Activated CD4-positive, alpha-beta T cell treated with anti-CD3 and anti-CD28 coated beads, Interleukin-2, amount 50 U/mL, for 4 hours (primary cell): ENCODE measurements around the gene SLC7A9.
"Not testable (repeated sequence)": the region's sequence is repeated elsewhere in the genome, so short reads cannot be mapped to it uniquely, and the experiment has no call there.

Experiments used
- DNase-seq, 2 experiments: peaks; one replicate each; pipeline ENCODE4 v3.0.0-alpha.2; 2020

SLC7A9 gene

DNA sequence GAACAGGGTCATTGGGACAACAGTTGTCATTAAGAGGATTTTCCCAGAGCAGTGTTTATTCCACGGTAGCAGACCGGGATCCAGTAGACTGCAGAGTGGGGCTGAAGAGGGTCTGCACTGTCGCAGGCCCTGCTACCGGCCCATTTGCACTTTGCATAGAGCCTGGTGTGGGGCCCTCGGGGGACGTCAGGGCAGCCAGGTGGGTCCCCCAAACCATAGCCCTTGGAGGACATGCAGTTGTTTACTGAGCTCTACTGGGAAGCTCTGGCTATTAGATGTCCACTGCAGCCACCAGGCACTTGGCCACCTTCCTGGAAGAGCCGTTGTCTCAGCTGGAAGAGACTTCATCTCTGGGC, 45.8 kb downstream of the SLC7A9 start:
- no peak for DNase-seq

DNA sequence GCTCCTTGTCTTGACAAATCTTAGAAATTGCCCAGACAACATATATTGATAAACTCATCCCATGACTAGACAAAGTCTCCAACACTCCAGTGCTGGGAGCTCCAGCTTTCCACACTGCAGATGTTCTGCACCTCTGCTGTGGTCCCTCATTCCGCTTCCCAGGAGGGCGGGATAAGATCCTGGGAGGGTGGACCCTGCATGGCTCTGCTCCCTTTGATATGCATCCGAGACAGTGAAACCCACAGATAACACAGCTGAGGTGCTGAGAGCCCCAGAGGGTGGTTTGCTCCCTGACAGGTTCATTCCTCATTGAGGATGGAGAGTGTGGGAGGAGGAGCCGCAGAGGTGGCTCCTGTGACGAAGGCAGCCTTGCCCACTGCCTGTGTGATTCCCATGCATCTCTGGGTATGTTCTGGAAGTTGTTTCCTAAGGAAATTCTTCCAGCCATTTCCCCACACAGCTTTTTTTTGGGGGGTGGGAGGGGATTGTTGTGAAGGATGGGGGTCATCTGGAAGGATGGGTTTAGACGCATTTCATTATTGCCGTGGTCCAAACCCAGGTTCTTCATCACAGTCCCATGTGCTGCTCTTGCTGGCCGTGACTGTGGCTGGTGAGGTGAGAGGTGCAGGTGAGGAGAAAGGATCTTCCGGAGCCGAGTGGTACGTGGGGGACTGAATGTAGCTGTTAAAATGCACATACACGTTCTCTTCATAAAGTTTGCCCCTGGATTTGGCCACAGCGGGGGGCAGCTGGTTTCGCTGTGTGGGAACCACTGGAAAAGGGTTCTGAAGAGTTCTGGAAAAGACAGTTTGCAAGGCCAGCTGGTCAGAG, 46.4 kb downstream of the SLC7A9 start:
- DNase-seq = no peak

DNA sequence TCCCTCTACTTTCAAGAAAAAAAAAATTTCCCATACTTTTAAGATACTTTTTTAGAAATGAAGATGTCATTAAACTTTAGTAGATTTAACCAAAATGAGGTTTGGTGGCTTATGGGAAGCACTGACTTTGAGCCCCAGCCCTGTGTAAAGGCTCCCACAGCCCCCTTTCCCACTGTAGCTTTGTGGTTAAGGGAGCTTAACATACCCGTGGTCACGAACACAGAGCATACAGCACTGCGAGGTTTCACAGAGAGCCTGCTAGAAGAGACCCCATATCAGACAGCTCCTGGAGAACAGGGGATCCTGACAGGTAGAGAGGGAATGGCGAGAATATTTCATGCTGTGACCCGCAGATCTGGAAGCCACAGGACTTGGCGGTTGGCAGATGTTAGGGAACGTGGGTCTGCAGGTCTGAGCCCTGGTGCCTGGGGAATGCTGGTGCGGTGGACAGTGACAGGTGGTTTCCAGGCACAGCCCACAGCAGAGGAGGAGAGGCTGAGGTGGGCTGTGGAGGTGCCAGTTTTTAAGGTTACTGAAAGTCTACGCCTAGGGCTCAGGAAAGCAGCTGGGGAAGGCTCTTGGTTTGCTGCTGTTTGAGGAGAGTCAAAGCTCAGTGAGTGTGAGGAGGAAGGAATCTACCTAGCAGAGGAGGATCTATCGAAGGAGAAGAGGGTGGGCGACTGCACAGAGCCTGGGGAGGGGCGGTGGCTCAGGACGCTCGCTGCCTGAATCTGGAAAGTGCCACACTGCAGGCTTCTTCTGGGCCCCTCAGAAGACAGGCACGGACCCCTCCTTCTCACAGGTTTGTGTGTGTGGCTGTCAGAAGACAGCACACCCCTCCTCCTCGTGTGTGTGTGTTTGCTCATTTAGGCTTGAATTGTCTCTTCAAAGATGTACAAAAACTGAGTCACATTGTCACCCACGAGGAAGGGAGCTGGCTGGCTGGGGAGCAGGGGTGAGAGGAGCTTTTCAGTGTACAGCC, 49.9 kb downstream of the SLC7A9 start:
- no peak for DNase-seq

DNA sequence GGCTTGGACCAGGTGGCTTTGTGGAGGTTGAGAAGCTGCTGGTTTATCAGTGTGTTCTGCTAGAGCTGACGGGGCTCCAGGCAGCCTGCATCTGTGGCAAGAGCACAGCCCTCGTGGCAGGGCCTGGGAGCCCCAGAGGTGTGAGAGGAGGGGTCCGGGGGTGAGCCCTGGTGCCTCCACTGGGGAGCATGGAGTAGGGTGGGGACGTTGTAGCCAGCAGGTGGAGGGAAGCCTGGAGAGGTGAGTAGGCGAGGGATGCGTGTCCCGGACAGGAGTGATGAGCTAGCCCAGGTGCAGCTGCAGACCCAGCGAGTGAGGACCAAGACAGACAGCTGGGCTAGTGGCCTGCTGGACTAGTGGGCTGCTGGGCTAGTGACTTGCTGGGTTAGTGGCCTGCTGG, 51.0 kb downstream of the SLC7A9 start:
- DNase-seq = no peak

DNA sequence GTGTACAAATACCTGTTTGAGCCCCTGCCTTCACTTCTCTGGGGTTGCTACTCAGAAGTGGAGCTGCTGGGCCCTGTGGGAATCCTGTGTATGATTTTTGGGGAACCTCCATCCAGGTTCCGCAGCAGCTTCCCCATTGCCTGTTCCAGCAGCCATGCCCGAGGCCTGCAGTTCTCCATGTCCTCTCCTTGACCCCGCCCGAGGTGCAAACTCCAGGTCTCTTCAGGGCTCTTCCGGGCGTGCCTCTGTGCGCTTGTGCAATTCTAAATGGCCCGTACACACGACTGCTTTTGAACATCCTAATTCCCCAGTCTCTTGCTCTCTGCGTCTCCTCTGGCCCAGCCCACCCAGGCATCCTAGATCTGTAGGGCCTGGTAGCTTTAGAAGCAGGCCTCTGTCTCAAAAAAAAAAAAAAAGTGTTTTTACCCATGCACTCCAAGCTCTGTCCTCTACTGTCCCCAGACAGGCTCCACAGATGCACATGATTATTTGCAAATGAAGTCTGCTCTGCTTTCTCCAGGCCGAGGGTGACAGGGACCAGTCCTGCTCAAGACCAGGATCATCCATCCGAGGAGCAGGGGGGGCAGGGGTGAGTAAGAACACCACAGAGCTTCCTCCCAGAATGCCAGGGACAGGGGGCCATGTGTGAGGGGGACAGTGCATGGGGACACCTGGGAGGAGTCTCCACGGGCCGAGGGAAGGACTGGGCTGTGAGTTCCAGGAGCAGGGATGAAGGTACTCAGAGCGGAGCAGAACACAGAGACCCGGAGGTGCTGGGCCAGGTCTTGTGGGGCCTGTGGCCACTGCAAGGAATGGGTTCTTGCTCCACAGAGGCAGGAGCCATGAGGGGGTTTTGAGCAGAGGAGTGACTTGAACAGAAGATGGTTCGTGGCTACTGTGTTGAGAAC, 51.7 kb downstream of the SLC7A9 start:
- DNase-seq = no peak

DNA sequence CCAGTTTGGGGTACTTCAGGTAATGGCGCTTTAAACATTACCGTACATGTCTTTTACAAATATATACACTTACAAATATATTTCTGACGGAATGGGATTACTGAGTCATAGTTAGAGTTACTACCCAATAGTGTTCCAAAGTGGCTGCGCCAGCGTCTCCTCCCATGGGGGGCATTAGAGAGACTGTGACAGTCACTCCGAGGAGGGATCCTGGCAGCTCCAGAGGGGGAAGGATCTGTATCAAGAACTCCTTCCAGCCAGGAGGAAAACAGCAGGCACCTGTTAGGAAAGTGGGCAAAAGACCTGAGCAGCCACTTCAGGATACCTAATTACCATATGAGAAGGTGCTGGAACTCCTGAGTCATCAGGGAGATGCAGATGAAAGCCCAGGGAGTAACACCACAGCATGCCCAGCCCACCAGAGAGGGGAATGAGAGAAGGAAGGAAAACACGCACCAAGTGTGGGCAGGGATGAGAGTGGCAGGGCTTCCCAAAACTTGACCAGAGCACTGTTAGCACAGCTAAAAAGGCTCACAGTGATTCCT, 52.9 kb downstream of the SLC7A9 start:
- DNase-seq = no peak

DNA sequence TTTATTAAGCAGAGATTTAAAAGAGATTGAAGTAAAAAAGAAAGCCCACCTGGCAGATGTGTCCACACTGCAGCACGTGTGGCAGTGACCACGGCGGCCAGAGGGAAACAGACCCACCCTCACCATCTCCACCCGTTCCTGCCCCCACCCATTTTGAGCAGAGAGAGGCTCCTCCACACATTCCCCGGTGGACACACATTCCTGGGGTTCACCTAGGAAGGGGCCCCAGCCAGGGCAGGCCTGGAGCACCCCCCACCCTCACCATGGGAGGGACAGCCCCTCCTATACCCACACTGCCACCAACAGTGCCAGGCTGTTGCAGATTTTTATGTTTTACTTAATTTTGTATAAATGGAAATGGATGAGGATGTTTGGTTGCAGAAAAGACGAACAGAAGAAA, 54.9 kb downstream of the SLC7A9 start:
- DNase-seq = no peak

DNA sequence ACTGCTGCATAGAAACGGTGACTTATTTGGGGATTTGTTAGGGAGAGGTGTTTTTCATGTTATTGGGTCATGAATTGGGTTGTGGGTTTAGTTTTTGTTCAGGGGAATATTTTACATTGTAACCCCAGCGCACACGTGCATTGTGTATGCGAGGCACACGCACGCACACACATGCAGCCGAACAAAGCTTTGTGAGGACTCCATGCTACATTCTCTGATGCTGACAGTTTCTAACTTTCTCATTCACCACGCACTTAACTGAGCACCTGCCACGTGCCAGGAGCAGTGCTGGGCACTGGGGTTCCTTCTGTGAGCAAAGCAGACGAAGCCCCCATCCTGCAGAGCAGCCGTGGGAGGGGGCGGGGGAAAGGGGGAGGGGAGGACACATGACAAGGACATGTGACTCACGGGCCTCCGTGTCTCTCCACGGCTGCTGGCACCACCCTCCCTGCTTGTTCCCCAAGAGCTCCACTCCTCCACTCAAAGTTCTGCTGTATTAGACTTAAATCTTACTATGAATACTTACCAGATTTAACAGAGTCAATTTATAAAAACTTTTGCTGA, 55.6 kb downstream of the SLC7A9 start:
- no peak for DNase-seq

DNA sequence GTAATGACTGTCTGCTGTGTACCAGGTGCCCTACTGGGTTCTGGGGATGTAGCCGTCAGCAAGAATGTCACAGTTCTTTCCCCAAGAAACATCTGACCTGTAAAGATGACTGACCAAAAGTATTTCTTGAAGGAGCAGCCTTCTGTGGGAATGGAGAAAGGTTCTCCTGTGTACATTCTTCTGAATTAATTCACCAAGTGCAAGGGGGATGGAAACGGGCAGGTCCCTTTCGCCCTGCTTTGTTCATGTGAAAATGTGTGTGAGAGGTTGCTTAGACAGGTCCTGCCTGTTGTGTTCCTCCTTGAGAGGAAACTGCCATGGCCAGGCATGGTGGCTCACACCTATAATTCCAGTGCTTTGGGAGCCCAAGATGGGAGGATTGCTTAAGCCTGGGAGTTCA, 57.0 kb downstream of the SLC7A9 start:
- no peak for DNase-seq

DNA sequence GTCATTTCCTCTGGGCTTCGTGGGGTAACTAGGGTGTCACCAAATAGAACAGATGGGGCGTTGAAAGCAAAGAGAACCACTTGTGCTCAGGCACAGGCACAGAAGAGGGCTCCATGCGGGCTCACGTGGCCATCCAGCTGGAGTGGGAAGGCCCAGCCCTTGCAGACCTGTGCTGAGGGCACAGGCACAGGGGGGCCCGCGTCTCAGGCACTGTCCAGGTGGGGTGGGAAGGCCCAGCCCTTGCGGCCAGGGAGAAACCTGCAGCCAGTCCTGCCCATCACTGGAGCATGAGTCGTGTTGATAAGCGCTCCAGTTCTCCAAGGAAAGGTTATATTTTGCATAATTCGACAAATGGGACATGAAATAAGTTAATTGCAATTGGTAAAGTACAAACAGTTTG, 57.5 kb downstream of the SLC7A9 start:
- DNase-seq = no peak

DNA sequence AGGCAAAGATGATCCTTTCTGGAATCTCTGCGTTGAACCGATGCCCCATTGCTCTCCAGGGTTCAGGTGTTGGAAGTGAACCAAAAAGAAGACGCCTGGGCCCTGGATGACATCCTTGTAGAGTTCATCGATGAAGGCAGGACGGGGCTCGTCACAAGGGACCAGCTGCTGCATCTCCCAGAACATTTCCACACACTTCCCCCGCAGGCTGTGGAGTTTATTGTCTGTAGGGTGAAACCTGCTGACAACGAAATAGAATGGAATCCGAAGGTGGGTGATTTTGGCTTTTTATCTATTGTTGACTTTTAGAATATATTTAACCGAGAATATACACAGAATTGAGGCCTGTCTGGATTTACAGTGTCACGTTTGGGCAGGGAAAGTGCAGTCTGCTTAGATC, 58.4 kb downstream of the SLC7A9 start:
- DNase-seq = no peak

DNA sequence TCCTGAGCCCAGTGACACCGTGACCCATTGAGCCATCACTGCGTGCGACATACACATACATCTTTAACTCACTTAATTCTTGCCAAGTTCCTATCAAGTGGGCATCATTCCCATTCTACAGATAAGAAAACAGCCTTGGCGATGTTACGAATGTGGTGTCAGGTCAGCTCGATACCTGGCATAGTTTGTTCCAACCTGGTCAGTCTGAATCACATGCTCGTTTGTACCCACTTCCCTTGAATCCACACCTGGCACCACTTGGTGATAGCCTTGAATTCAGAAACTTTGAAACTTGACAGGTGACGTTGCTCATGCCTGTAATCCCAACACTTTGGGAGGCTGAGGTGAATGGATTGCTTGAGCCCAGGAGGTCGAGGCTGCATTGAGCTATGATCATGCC, 59.1 kb downstream of the SLC7A9 start:
- no peak for DNase-seq

DNA sequence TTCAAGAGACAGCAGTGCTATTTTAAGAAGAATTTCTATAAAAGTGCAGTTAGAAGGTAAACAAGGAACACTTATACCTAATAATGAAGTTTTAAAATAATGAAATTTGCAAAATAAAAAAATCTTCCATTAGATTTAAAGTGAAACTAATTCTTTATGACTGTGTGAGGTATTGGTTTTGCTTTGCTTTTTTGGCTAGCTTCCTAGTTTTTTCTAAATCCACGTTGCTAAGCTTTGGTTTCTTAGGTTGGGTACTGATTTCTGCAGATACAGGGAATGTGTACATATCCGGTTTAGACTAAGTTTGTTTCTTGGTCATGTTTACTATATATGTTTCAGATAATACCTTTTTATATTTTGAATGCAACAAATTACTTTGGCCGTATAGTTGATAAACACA, 59.8 kb downstream of the SLC7A9 start:
- DNase-seq = no peak

DNA sequence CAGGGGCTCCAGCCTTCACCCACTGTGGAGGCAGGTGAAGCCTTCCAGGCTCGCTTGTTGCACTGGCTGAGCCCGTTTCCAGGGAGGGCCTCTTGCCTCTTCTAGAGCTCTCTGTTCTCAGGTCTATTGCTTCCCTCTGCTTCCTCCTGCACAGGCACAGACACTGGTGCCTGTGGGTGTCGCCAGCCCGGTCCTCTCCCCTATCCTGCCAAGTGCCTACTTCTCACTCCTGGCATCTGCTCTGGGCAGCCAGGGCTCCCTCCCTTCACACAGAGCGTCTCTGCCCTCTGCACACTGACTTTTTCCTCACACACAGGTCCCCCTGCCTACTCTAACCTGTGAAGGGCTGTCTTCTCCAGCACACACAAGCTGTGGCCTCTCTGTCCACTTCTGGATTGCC, 60.3 kb downstream of the SLC7A9 start:
- no peak for DNase-seq

DNA sequence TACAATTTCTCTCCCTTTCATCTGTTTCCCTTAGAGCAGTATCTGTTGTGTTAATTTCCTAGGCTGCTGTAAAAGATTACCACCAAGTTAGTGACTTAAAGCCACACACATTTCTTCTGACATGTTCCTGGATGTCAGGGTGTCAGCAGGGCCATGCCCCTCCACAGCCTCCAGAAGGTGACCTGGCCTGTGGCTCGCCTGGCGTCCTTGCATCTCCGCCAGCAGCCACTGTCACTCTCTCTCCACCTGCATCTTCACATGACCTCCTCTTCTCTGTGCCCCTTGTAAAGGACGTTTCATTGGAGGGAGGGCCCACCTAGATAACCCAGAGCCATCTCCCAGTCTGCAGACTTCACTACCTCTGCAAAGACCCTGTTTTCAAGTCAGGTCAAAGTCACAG, 61.3 kb downstream of the SLC7A9 start:
- no peak for DNase-seq

DNA sequence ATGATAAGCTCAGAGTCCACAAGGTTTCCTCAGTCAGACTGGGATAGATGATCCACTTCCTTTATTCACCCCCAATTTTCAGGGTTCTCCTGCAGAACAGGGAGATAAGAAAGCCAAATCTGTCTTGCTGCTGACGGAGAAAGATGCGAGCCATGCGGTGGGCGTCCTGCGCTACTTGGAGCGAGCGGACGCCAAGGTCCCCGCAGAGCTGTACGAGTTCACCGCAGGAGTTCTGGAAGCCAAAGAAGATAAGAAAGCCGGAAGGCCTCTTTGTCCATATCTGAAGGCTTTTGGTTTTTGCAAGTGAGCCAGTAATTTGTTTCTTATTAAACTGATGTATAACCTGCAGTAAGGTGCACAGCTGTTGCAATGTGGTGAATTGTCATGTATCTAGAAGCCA, 66.7 kb downstream of the SLC7A9 start:
- no peak for DNase-seq

DNA sequence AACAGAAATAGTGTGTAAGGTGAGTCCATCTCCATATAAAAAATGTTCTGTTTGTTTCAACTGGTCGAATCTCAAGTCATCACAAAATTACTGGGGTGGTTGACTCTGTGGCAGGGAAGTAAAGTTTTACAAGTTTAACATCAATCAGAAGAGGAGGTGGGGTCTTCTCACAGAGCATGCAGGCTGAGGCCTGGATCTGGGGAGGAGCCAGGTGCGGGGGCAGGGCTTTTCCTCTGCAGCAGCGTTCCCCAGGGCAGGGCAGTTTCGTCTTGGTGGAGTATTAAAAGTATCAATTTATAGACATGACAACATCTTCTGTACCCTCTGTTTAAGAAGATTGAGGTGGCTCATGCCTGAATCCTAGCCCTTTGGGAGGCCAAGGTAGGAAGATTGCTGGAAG, 68.8 kb downstream of the SLC7A9 start:
- no peak for DNase-seq

DNA sequence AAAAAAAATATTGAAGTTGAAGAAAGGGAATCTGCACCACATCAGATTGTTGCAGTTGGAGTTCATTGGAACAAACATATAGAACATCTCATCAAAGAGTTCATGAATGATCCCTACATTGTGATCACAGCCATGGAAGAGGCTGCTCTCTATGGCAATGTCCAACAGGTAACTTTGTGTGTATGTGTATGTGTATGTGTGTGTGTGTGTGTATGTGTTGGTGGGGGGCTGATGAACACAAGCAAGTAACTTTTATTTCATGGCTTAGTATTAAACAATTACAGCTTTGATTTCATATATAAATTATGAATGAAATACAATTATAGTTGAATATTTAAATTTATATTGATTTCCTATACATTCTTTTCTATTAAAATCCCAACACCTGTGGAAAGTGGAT, 69.4 kb downstream of the SLC7A9 start:
- DNase-seq = no peak

DNA sequence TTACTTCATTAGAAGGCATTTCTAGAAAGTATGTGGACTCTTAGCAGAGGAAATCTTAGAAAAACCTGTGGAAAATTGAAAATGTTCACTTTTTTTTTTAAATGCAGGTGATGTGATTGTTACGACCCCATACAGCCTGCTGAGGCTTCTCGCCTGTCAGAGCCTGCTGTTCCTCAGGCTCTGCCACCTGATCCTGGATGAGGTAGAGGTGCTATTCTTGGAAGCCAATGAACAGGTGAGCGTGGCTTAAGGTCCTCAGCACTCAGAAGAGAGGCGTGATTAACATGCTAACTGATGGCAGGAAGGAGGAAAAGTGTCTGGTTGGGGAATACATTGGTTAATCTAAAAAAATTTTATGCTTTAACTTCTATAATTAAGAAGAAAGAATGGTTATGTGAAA, 71.4 kb downstream of the SLC7A9 start:
- no peak for DNase-seq

DNA sequence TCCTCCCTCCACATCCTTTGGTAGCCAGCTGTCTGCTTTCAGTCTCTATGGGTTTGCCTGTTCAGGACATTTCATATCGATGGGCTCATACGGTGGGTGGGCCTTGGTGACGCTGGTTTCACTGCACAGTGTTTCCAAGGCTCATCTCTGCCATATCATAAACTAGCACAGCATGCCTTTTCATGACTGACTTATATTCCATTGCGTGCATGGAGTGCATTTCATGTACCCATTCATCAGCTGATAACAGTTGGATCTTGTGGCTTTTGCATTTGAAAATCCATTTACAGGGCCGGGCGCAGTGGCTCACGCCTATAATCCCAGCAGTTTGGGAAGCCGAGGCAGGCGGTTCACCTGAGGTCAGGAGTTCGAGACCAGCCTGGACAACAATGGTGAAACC, 80.1 kb downstream of the SLC7A9 start:
- DNase-seq = no peak

DNA sequence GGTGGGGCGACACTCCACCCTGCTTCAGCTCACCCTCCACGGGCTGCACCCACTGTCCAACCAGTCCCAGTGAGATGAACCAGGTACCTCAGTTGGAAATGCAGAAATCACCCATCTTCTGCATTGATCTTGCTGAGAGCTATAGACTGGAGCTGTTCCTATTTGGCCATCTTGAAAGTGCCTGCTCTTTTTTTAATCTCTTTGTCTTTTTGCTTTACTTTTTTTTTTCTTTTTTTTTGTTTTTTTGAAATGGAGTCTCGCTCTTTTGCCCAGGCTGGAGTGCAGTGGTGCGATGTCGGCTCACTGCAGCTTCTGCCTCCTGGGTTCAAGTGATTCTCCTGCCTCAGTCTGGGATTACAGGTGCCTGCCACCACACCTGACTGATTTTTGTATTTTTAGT, 81.7 kb downstream of the SLC7A9 start:
- DNase-seq = not testable (repeated sequence)

DNA sequence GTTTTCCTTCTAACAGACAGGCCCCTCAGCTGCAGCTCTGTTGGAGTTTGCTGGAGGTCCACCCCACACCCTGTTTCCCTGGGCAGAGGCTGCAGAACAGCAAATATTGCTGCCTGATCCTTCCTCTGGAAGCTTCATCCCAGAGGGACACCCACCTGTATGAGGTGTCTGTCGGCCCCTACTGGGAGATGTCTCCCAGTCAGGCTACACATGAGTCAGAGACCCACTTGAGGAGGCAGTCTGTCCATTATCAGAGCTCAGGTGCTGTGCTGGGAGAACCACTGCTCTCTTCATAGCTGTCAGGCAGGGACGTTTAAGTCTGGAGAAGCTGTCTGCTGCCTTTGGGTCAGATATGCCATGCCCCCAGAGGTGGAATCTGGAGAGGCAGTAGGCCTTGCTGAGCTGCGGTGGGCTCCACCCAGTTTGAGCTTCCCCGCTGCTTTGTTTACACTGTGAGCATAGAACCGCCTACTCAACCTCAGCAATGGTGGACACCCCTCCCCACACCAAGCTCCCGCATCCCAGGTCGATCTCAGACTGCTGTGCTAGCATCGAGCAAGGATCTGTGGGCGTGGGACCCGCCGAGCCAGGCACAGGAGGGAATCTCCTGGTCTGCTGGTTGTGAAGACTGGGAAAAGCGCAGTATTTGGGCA, 82.3 kb downstream of the SLC7A9 start:
- not testable (repeated sequence) for DNase-seq
